A172 (cell line): Measurements from ENCODE around the gene VTA1. TPM values are rescaled to one million over a fixed set of nuclear protein-coding genes. Genes with fewer than 3 reads are reported as not detected.

Source experiments
- DNase-seq: peaks from one replicate; pipeline ENCODE4 v3.0.0-alpha.2; 2015; ENCODE audit warnings: low spot score
- total RNA-seq: library from RNA; depleted of rRNA; stranded (reverse); fragments of >200 nt; shearing (Covaris generic); gene quantifications from 2 replicates; pipeline ENCODE4 v1.2.3, GENCODE V29; 2014; rRNA removed

VTA1 gene
- total RNA-seq, 1 experiment from 2014 or later, result 116 TPM

- no peak for DNase-seq
These were observed 119.0 kb downstream of the VTA1 start for GRCh38 chr6:142266060-142266459.

DNA sequence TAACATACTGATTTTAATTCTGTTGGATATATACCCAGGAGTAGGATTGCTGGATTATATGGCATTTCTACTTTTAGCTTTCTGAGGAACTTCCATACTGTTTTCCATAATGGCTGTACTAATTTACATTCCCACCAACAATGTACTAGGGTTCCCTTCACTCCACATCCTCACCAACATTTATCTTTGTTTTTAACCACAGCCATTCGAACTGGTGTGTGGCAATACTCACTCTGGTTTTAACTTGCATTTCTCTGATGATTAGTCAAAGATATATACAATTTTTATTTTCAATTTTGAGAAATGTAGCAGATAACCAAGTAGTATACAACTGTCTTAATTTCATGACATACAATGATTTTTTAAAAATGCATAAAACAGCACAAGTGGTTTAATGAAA is 124.4 kb downstream of the VTA1 start:
- no peak for DNase-seq

Other genes with a start within 250 kb of the VTA1 start
- not detected in 2 replicates for gene GJE1, start 14.3 kb upstream of the VTA1 start, total RNA-seq
- gene NMBR, start 141 bp upstream of the VTA1 start, total RNA-seq, result not detected in 2 replicates
- 25.0 and 31.0 TPM in 2 replicates for gene ADGRG6, start 154.7 kb downstream of the VTA1 start, total RNA-seq